Skeletal muscle cell (primary cell): ENCODE results near the gene PERM1.

Experiments used
- DNase-seq: peaks from one replicate; pipeline ENCODE4 v3.0.0-alpha.2; 2010; ENCODE audit warnings: low read depth
- H3K4me3 ChIP-seq: 2 replicates; pipeline ENCODE4 v1.5.1; 2011; ENCODE audit warnings: low read depth, mild to moderate bottlenecking, control low read depth, low read length, moderate library complexity

The PERM1 gene

DNA sequence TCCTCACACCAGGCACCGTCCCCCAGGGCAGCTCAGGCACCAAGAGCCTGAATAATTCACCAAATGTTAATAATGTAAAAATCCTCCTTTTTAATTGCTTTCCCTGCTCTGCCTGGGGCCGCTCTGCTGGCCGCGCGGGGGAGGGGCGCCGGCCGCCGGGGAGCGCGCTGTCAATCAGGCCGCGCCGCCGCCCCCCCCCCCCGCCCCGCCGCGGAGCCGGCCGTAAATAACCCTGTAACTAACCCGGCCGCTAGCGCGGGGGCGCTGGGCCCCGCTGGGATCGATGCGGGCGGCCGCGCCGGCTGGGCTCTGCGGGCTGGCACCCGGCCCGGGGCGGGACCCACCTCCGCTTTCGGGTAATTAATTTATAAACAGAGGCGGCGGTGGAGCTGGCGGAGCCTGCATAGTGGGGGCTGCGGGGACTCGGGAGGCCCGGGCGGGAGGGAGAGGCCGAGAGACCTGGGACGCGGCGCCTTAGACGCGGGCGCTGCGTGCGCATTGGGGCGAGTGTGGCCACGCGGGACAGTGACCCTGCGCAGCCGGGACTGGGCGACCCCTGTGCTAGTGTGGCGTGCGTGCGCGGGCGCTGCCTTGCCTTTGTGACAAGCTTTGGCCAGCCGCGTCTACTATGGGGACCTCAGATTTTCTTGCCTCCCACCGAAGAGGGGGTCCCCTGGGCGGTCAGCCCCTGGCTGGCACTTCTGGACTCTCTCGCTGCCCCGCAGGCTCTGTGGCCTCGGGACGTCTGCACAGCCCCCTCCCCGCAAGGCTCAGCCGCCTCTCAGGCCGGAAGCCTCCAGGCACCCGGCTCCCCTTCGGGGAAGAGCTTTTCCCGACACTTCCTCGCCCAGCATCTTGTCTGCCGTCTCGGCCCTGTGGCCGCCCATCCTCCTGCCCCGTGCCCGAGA is 41.5 kb downstream of the PERM1 start:
- peak overlapping the region; percentile 12 for H3K4me3 ChIP-seq

GRCh38 chr1:939511-940106 is 42.3 kb downstream of the PERM1 start:
- DNase-seq = no peak

More for the DNA sequence above, 41.5 kb downstream of the PERM1 start:
- peak; percentile 36 for DNase-seq

DNA sequence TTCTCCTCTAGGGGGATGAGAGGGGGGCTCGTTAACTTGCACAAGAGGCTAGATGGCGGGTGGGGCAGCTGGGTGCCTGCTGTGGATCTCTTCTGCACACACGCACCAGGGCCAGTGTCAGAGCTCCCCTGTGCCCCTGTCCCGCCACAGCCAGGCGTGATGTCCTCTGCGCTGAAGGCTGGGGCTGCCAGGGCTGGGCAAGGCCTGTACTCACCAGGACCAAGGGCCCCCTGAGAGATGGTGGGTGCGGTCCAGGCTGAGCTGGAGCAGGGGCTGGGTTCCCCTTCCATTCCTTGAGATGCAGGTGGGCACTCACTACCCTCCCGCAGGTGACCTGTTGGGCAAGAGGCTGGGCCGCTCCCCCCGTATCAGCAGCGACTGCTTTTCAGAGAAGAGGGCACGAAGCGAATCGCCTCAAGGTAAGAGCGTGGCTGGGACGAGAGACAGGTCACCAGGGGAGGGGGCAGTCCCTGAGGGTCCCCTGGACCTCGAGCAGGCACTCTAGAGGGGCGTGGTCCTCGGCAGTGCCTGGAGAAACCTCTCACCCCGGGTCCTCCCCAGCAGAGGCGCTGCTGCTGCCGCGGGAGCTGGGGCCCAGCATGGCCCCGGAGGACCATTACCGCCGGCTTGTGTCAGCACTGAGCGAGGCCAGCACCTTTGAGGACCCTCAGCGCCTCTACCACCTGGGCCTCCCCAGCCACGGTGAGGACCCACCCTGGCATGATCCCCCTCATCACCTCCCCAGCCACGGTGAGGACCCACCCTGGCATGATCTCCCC is 43.0 kb downstream of the PERM1 start:
- DNase-seq = no peak
- no peak overlapping the region for H3K4me3 ChIP-seq

More at GRCh38 chr1:939511-940106, 42.3 kb downstream of the PERM1 start:
- H3K4me3 ChIP-seq = no peak overlapping the region

DNA sequence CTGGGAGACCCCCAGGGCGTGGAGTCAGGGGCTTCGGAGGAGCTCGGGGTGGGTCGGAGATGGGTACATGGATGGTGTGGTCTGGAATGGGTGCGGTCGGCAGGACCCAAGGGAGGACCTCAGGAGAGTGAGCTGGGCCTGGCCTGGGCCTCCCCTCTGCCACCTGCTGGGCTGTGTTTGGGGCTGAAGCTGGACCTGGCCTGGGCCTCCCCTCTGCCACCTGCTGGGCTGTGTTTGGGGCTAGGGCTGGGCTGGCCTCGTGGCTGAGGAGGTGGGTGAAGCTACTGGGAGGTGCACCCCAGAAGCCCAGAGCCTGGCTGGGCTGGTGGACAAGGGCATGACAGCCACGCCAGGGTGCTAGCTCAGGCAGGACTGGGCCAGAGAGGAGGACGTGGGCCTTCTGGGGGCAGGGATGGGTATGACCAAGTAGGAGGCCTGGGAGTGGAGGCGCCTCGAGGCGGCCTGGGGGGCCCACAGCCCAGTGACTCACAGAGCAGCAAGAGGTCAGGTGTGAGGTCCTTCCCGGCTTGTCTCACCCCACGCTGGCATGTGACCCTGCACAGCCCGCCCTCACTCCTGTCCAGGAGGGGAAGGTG is 43.7 kb downstream of the PERM1 start:
- no peak overlapping the region for H3K4me3 ChIP-seq
- DNase-seq = no peak

- no peak for DNase-seq
- H3K4me3 ChIP-seq = no peak overlapping the region
Observed at GRCh38 chr1:937521-937920, 44.4 kb downstream of the PERM1 start.

DNA sequence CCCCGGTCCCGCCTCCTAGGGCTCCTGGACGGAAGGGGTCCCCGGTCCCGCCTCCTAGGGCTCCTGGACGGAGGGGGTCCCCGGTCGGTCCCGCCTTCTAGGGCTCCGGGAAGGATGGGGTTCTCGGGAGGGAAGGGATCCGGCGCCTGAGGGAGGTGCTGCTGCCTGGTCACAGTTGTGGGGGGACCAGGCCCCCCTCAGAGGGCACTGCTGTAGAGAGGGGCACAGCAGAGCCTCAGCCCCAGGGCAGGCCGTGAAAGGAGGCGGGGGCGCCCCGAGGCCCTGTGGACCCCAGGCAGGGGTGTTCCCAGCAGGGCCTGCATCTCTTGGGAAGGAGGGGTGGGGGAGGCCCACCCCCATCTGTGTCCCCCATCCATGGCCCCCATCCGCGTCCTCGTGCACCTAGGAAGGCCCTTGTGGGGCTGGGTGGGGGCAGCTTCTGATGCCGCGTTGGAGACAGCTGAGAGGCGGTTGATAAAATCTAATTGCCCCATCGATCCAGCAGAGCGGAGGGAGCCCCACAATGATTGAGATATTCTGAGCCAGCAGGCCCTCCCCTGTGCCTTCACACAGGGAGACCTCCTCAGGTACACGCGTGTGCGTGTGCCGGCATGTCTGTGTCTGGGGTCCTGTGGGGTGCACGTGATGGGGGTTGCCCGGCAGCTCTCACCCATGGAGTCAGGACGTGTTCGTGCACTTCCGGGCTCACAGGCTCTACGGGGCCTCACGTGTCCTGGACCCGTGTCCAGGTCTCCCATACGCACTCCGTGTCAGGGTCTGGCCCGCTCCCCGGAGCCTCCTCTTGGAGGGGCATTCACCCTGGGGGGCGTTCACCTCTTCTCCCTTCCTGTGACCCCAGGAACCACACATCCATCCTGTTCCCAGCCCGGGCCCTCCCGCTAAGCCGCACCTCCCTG is 45.3 kb downstream of the PERM1 start:
- DNase-seq = no peak
- H3K4me3 ChIP-seq = no peak overlapping the region

DNA sequence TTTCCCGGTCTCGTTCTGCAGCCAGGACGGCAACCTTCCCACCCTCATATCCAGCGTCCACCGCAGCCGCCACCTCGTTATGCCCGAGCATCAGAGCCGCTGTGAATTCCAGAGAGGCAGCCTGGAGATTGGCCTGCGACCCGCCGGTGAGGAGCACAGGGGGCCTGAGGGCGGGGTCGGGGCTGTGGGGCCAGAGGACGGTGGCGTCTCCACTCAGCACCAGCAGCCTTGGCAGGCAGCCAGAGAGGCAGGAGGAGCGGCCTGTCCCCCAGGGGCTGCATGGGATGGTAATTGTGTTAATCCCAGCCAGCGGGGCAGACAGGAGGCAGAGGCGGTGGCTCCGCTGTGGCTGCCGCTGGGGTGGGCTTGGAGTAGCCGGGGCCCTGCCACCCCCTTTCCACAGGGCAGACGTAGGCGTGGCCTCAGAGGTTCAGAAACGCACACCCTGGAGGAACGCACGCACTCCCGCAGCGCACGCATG is 46.1 kb downstream of the PERM1 start:
- no peak overlapping the region for H3K4me3 ChIP-seq
- no peak for DNase-seq

- no peak for DNase-seq
Observed at GRCh38 chr1:934991-935750, 46.7 kb downstream of the PERM1 start.

DNA sequence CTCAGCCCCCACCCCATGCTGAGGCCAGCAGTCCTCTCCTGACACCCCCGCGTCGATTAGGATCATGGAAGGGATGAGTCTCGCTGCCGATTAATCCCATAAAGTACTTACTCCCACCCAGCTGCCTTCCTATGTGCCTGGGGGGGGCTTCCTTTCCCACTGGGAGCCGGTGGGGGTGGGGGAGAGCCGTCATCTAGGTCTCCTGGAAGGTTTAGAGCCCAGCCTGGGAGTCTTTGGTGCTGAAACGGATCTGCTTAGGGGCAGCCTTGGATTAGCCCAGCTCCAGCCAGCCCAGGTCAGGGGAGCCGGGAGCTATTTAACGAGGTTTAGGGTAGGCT is 48.3 kb downstream of the PERM1 start:
- H3K4me3 ChIP-seq = no peak overlapping the region
- DNase-seq = no peak

More at GRCh38 chr1:934991-935750, 46.7 kb downstream of the PERM1 start:
- H3K4me3 ChIP-seq = no peak overlapping the region

- no peak for DNase-seq
- no peak overlapping the region for H3K4me3 ChIP-seq
Observed at GRCh38 chr1:932776-933602, 48.9 kb downstream of the PERM1 start.

DNA sequence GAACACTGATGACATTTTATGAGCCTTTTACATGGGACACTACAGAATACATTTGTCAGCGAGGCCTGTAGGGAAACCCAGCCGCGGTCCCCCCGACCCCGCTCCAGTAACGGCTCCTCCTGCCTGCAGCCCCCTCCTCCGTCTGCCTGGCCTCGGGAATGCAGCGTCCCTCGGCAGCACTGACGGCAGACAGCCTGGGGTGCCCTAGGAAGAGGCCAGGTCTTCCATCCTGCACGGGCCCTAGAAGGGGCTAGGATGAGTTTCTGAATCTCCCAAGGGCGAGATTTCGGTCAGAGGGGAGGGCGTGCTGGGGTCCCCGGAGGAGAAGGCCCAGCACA is 49.8 kb downstream of the PERM1 start:
- no peak for DNase-seq
- H3K4me3 ChIP-seq = no peak overlapping the region

DNA sequence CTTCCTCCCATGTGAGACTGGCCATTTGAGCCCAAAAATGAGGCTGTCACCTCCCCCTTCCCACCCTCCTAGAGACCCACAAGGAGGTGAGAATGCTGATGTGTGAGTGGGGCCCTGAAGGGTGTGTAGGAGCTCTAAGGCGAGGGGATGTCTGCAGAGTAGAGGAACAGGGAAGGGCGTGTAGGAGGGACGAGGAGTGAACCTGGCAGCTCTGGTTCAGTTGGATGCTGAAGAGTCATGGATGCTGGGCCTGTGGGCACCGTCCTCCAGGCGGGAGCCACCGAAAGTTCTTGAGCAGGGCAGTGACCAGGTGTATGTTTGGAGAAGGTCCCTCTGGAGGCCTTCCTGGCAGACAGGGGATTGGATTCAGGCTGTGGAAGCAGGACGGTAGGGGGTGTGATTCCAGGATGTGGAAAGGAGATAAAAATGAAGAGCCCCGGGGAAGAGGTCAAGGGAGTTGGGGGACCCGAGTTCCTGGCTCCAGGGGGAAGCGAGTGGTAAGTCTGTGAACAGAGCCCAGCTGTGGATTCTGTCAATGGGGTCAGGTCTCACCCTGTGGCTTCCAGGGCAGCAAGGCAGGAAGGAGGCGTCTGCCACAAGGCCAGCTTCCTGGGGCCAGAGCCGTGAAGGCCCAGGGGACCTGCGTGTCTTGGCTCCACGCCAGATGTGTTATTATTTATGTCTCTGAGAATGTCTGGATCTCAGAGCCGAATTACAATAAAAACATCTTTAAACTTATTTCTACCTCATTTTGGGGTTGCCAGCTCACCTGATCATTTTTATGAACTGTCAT is 50.3 kb downstream of the PERM1 start:
- no peak for DNase-seq
- H3K4me3 ChIP-seq = no peak overlapping the region

GRCh38 chr1:930633-931138 is 51.2 kb downstream of the PERM1 start:
- DNase-seq = no peak
- H3K4me3 ChIP-seq = no peak overlapping the region

DNA sequence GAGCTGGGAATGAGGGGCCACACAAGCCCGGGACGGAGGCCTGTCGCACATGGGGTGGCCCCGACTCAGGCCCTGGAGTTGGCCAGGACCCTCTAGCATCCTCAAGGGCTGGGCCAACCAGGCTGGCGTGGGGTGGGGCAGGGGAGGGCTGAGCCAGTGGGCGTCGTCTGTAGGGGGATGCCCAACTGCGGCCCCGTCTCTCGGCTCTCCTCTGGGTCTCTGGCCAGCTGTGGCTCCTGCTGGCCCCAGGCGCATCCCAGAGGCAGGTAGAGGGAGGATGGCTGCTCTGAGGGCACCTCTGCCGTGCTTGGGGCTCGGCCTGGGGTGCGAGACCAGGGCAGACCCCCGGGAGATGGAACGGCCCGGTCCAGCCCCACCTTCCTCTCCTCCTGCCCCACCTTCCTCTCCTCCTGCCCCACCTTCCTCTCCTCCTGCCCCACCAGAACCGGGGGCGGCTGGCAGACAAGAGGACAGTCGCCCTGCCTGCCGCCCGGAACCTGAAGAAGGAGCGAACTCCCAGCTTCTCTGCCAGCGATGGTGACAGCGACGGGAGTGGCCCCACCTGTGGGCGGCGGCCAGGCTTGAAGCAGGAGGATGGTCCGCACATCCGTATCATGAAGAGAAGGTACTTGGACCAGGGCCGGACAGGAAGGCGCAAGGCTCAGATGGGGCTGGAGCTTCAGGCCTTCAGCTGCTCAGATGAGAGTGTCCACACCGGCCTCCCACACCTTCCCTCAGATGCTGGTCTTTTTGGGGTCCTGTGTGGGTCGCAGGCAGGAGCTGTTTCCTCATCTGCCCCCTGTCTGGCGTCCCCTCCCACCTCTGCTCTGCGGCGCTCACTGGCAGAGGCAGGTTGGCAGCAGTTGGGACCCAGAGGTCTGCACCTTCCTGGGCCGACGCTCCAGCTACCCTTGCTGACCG is 51.9 kb downstream of the PERM1 start:
- DNase-seq = no peak
- no peak overlapping the region for H3K4me3 ChIP-seq

DNA sequence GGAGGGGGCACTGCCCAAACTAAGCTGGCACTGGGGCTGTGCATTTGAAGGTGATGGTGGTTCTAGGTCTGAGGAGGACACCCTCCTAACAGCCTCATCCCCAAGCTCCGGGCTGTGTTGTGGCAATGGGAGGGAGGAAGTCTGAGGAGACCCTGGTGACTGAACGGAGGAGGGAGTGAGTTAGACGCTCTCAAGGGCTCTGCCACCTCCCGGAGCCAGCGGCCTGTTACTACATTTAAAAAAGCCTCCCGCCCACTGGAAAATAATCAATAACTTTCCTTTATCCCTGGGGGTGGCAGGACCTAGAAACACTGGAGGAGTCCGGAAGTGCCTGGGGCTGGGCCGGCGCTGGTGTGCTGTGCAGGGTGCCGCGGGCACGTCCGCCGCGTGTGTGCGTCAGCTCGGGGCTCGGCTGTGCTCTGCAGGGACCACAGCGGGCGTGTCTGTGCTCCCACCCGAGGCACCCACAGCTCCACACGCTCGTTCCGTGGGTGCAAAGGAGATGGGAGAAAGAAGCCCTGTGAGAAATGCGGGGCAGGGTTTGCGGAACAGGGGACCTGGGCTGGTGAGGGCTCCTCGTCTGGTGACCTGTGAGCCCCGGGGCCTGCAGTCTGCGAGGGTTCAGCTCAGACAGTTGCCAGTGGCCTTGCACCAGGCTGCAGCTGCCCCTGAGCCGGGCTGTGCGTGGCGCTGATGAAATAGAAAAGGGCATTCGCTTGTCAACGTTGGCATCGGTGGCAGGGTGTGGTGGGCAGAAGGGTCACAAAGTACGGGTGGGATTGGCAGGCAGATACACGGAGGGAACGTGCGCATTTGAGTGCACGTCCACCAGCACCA is 52.9 kb downstream of the PERM1 start:
- no peak for DNase-seq
- H3K4me3 ChIP-seq = no peak overlapping the region
